ENCODE results near the gene CNPPD1.

Gene CNPPD1

GRCh38 chr2:219216535-219216915 lies 39.8 kb upstream of the CNPPD1 start:
- Histone ChIP-seq H3K27ac (ENCODE audit: low read depth, low read length) (no peak overlapping the region), H3K9me3 (ENCODE audit: control insufficient read depth in 1 of 2, low read length in 2 of 2) (no peaks in the 10 kb centered on the region), H3K4me3 (ENCODE audit: low read depth in 1 of 2, low read length in 2 of 2) (no peak overlapping the region), H3K36me3 (ENCODE audit: control insufficient read depth in 1 of 2, insufficient read depth in 2 of 2, low read length in 2 of 2) (peaks cover 24 to 48% of the 10 kb centered on the region in 2 donors), H3K27me3 (ENCODE audit: control insufficient read depth in 1 of 2, insufficient read depth in 2 of 2, low read length in 2 of 2) (no peaks in the 10 kb centered on the region), H3K9ac (ENCODE audit: low read depth in 1 of 2, low read length in 2 of 2) (no peak overlapping the region), H3K4me1 (ENCODE audit: control insufficient read depth in 1 of 2, insufficient read depth in 2 of 2, low read length in 2 of 2) (peaks cover 21 to 27% of the 10 kb centered on the region in 2 donors)

DNA sequence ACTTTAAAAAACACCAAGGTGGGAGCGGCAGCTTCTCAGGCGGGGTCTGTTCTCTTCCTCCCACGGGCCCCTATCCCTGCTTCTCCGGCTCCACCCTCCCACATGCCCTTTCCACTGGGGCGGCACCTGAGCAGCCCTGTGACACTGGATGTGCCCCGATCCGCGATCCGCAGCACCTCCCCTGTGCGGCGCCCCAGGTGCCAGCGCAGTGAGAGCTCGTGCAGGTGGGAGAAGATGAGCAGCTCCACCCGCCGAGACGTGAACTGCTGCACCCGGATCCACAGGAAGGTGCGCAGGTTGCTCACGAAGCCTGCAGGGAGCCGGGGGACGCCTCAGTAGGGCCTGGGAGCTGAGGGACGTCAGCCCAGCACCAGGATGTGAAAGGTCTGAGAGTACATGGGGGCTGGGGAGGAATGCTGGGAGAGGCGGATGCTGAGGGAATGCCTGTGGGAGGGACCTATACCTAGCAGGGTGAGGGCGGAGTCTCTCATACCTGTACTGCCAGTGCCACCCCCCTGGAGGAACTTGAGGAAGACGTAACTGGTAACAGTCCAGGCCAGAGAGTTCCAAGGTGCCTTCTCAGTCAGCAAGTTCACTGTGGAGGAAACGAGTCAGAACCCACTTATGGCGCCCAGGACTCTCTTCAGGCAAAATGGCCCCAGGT lies 39.3 kb upstream of the CNPPD1 start:
- Histone ChIP-seq H3K27ac (ENCODE audit: low read depth, low read length) (no peak overlapping the region), H3K36me3 (ENCODE audit: control insufficient read depth in 1 of 2, insufficient read depth in 2 of 2, low read length in 2 of 2) (peaks cover 21 to 42% of the 10 kb centered on the region in 2 donors), H3K9ac (ENCODE audit: low read depth in 1 of 2, low read length in 2 of 2) (no peak overlapping the region)

GRCh38 chr2:219214786-219215185 lies 38.1 kb upstream of the CNPPD1 start:
- H3K36me3 ChIP-seq (ENCODE audit: control insufficient read depth in 1 of 2, insufficient read depth in 2 of 2, low read length in 2 of 2), result peaks cover 9 to 37% of the 10 kb centered on the region in 2 donors
- H3K27me3 ChIP-seq (ENCODE audit: control insufficient read depth in 1 of 2, insufficient read depth in 2 of 2, low read length in 2 of 2), result no peaks in the 10 kb centered on the region
- peaks cover 17 to 24% of the 10 kb centered on the region in 2 donors for H3K4me1 ChIP-seq (ENCODE audit: control insufficient read depth in 1 of 2, insufficient read depth in 2 of 2, low read length in 2 of 2)
- H3K9ac ChIP-seq (ENCODE audit: low read depth in 1 of 2, low read length in 2 of 2), result no peak overlapping the region
- H3K4me3 ChIP-seq (ENCODE audit: low read depth in 1 of 2, low read length in 2 of 2), result no peak overlapping the region
- H3K27ac ChIP-seq (ENCODE audit: low read depth, low read length), result no peak overlapping the region
- no peaks in the 10 kb centered on the region for H3K9me3 ChIP-seq (ENCODE audit: control insufficient read depth in 1 of 2, low read length in 2 of 2)

More for the DNA sequence above, 39.3 kb upstream of the CNPPD1 start:
- no peaks in the 10 kb centered on the region for H3K27me3 ChIP-seq (ENCODE audit: control insufficient read depth in 1 of 2, insufficient read depth in 2 of 2, low read length in 2 of 2)
- H3K9me3 ChIP-seq (ENCODE audit: control insufficient read depth in 1 of 2, low read length in 2 of 2), result no peaks in the 10 kb centered on the region
- no peak overlapping the region for H3K4me3 ChIP-seq (ENCODE audit: low read depth in 1 of 2, low read length in 2 of 2)
- peaks cover 21 to 27% of the 10 kb centered on the region in 2 donors for H3K4me1 ChIP-seq (ENCODE audit: control insufficient read depth in 1 of 2, insufficient read depth in 2 of 2, low read length in 2 of 2)

GRCh38 chr2:219214141-219214540 lies 37.4 kb upstream of the CNPPD1 start:
- Histone ChIP-seq H3K4me1 (ENCODE audit: control insufficient read depth in 1 of 2, insufficient read depth in 2 of 2, low read length in 2 of 2) (peaks cover 11 to 18% of the 10 kb centered on the region in 2 donors), H3K27ac (ENCODE audit: low read depth, low read length) (no peak overlapping the region), H3K9ac (ENCODE audit: low read depth in 1 of 2, low read length in 2 of 2) (no peak overlapping the region), H3K36me3 (ENCODE audit: control insufficient read depth in 1 of 2, insufficient read depth in 2 of 2, low read length in 2 of 2) (peaks cover 9 to 39% of the 10 kb centered on the region in 2 donors), H3K9me3 (ENCODE audit: control insufficient read depth in 1 of 2, low read length in 2 of 2) (no peaks in the 10 kb centered on the region), H3K4me3 (ENCODE audit: low read depth in 1 of 2, low read length in 2 of 2) (no peak overlapping the region), H3K27me3 (ENCODE audit: control insufficient read depth in 1 of 2, insufficient read depth in 2 of 2, low read length in 2 of 2) (no peaks in the 10 kb centered on the region)

GRCh38 chr2:219213486-219214071 lies 36.9 kb upstream of the CNPPD1 start:
- H3K27ac ChIP-seq (ENCODE audit: low read depth, low read length), result no peak overlapping the region
- H3K4me1 ChIP-seq (ENCODE audit: control insufficient read depth in 1 of 2, insufficient read depth in 2 of 2, low read length in 2 of 2), result peaks cover 9 to 17% of the 10 kb centered on the region in 2 donors
- H3K36me3 ChIP-seq (ENCODE audit: control insufficient read depth in 1 of 2, insufficient read depth in 2 of 2, low read length in 2 of 2), result peaks cover 9 to 44% of the 10 kb centered on the region in 2 donors
- no peaks in the 10 kb centered on the region for H3K27me3 ChIP-seq (ENCODE audit: control insufficient read depth in 1 of 2, insufficient read depth in 2 of 2, low read length in 2 of 2)
- no peak overlapping the region for H3K9ac ChIP-seq (ENCODE audit: low read depth in 1 of 2, low read length in 2 of 2)
- H3K9me3 ChIP-seq (ENCODE audit: control insufficient read depth in 1 of 2, low read length in 2 of 2), result no peaks in the 10 kb centered on the region
- no peak overlapping the region for H3K4me3 ChIP-seq (ENCODE audit: low read depth in 1 of 2, low read length in 2 of 2)

DNA sequence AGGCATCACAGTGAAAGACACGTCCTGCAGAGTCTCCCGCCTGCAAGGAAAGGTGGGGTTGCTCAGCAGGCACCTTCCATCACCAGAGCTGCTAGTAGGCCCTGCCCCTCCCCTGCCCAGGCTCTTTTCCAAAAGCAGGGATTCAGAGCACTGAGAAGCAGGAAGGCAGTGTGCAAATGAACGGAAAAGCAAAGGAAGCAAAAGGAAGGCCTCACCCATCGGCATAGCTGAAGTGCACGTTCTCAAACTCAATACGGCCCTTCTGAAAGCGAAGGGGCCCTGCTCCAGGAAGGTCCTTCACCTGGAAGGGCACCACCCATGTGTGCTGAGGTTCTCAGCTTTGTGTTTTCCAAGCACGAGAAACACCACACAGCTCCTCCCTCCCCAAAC lies 36.3 kb upstream of the CNPPD1 start:
- Histone ChIP-seq H3K4me1 (ENCODE audit: control insufficient read depth in 1 of 2, insufficient read depth in 2 of 2, low read length in 2 of 2) (peaks cover 9 to 17% of the 10 kb centered on the region in 2 donors), H3K27ac (ENCODE audit: low read depth, low read length) (no peak overlapping the region), H3K9me3 (ENCODE audit: control insufficient read depth in 1 of 2, low read length in 2 of 2) (no peaks in the 10 kb centered on the region), H3K9ac (ENCODE audit: low read depth in 1 of 2, low read length in 2 of 2) (no peak overlapping the region), H3K36me3 (ENCODE audit: control insufficient read depth in 1 of 2, insufficient read depth in 2 of 2, low read length in 2 of 2) (peaks cover 9 to 50% of the 10 kb centered on the region in 2 donors), H3K27me3 (ENCODE audit: control insufficient read depth in 1 of 2, insufficient read depth in 2 of 2, low read length in 2 of 2) (no peaks in the 10 kb centered on the region), H3K4me3 (ENCODE audit: low read depth in 1 of 2, low read length in 2 of 2) (no peak overlapping the region)

GRCh38 chr2:219210886-219211362 lies 34.2 kb upstream of the CNPPD1 start:
- Histone ChIP-seq H3K27ac (ENCODE audit: low read depth, low read length) (no peak overlapping the region), H3K9ac (ENCODE audit: low read depth in 1 of 2, low read length in 2 of 2) (no peak overlapping the region), H3K9me3 (ENCODE audit: control insufficient read depth in 1 of 2, low read length in 2 of 2) (no peaks in the 10 kb centered on the region), H3K36me3 (ENCODE audit: control insufficient read depth in 1 of 2, insufficient read depth in 2 of 2, low read length in 2 of 2) (peaks cover 9 to 51% of the 10 kb centered on the region in 2 donors), H3K27me3 (ENCODE audit: control insufficient read depth in 1 of 2, insufficient read depth in 2 of 2, low read length in 2 of 2) (no peaks in the 10 kb centered on the region), H3K4me3 (ENCODE audit: low read depth in 1 of 2, low read length in 2 of 2) (no peak overlapping the region), H3K4me1 (ENCODE audit: control insufficient read depth in 1 of 2, insufficient read depth in 2 of 2, low read length in 2 of 2) (peaks cover 18 to 22% of the 10 kb centered on the region in 2 donors)

DNA sequence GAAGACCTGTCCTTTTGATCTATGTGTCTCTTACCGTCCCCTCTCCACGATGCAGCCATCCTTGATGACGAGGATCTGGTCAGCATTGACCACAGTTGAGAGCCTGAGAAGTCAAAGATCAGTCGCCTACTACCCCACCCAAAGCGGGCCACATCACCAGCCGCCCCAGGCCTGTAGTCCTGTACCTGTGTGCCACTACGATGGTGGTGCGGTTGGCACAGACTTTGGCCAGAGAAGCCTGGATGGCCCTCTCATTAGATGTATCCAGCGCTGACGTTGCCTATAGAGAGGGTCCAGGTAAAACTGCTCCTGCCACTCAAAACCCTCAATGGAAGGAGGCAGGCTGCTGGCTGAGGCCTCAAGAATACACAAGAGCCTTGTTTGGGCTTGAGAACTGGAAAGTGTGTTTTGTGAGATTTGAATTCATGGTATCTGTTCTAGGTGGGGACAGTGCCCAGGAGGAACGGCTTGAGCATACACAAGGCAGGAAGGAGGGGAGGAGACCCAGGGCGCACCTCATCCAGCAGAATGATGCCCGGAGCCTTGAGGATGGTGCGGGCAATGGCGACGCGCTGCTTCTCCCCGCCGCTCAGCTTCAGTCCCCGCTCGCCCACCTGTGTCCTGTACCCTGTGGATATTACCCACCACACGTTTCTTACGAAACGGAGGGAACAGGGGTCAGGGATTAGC lies 33.6 kb upstream of the CNPPD1 start:
- H3K4me1 ChIP-seq (ENCODE audit: control insufficient read depth in 1 of 2, insufficient read depth in 2 of 2, low read length in 2 of 2), result peaks cover 19 to 26% of the 10 kb centered on the region in 2 donors
- no peak overlapping the region for H3K27ac ChIP-seq (ENCODE audit: low read depth, low read length)
- H3K9ac ChIP-seq (ENCODE audit: low read depth in 1 of 2, low read length in 2 of 2), result no peak overlapping the region
- no peaks in the 10 kb centered on the region for H3K27me3 ChIP-seq (ENCODE audit: control insufficient read depth in 1 of 2, insufficient read depth in 2 of 2, low read length in 2 of 2)
- H3K36me3 ChIP-seq (ENCODE audit: control insufficient read depth in 1 of 2, insufficient read depth in 2 of 2, low read length in 2 of 2), result peaks cover 9 to 51% of the 10 kb centered on the region in 2 donors
- H3K9me3 ChIP-seq (ENCODE audit: control insufficient read depth in 1 of 2, low read length in 2 of 2), result no peaks in the 10 kb centered on the region
- no peak overlapping the region for H3K4me3 ChIP-seq (ENCODE audit: low read depth in 1 of 2, low read length in 2 of 2)

GRCh38 chr2:219209236-219210195 lies 32.8 kb upstream of the CNPPD1 start:
- Histone ChIP-seq H3K27ac (ENCODE audit: low read depth, low read length) (no peak overlapping the region), H3K9me3 (ENCODE audit: control insufficient read depth in 1 of 2, low read length in 2 of 2) (no peaks in the 10 kb centered on the region), H3K27me3 (ENCODE audit: control insufficient read depth in 1 of 2, insufficient read depth in 2 of 2, low read length in 2 of 2) (no peaks in the 10 kb centered on the region), H3K9ac (ENCODE audit: low read depth in 1 of 2, low read length in 2 of 2) (no peak overlapping the region), H3K4me3 (ENCODE audit: low read depth in 1 of 2, low read length in 2 of 2) (no peak overlapping the region), H3K4me1 (ENCODE audit: control insufficient read depth in 1 of 2, insufficient read depth in 2 of 2, low read length in 2 of 2) (peaks cover 19 to 26% of the 10 kb centered on the region in 2 donors), H3K36me3 (ENCODE audit: control insufficient read depth in 1 of 2, insufficient read depth in 2 of 2, low read length in 2 of 2) (peaks cover 5 to 45% of the 10 kb centered on the region in 2 donors)
